OCI-LY1 (cell line): Measurements from ENCODE around the gene TRAF5.

ENCODE experiments used
- H2AFZ ChIP-seq: fragments of 200-600 bp; sonication (generic), shearing (Covaris generic); 2 replicates; pipeline ENCODE4 v1.6.0; 2014; ENCODE audit warnings: antibody characterized with exemption, mild to moderate bottlenecking, low read length
- H3F3A ChIP-seq: fragments of 200-600 bp; sonication (generic), shearing (Covaris generic); 2 replicates; pipeline ENCODE4 v1.6.0; 2014; ENCODE audit warnings: mild to moderate bottlenecking, antibody characterized with exemption, low read length, moderate library complexity; ENCODE audit not compliant: insufficient read depth
- H3K27ac ChIP-seq: fragments of 200-600 bp; sonication (generic); 2 replicates; pipeline ENCODE4 v1.5.1; 2014; ENCODE audit warnings: low read length, mixed run types, mild to moderate bottlenecking, low read depth; ENCODE audit not compliant: poor library complexity, severe bottlenecking
- H3K27me3 ChIP-seq: fragments of 200-600 bp; sonication (generic); 2 replicates; pipeline ENCODE4 v1.6.0; 2014; ENCODE audit warnings: antibody characterized with exemption, mild to moderate bottlenecking, low read length, moderate library complexity; ENCODE audit not compliant: insufficient read depth
- H3K36me3 ChIP-seq: fragments of 200-600 bp; sonication (generic); 2 replicates; pipeline ENCODE4 v1.6.1; 2014; ENCODE audit warnings: mild to moderate bottlenecking, antibody characterized with exemption, low read length, moderate library complexity, mixed read lengths; ENCODE audit not compliant: insufficient read depth
- H3K4me1 ChIP-seq: fragments of 200-600 bp; sonication (generic); 2 replicates; pipeline ENCODE4 v1.5.1; 2014; ENCODE audit warnings: mild to moderate bottlenecking, low read length, moderate library complexity; ENCODE audit not compliant: insufficient read depth, severe bottlenecking
- H3K4me2 ChIP-seq: fragments of 200-600 bp; sonication (generic), shearing (Covaris generic); 2 replicates; pipeline ENCODE4 v1.6.1; 2014; ENCODE audit warnings: low read length
- H3K4me3 ChIP-seq: fragments of 200-600 bp; sonication (generic); 2 replicates; pipeline ENCODE4 v1.5.1; 2014; ENCODE audit warnings: low read length, low read depth, mild to moderate bottlenecking, mixed read lengths; ENCODE audit not compliant: poor library complexity, severe bottlenecking
- H3K79me2 ChIP-seq: fragments of 200-600 bp; shearing (Covaris generic); 2 replicates; pipeline ENCODE4 v1.6.1; 2016; ENCODE audit warnings: mixed run types, low read length, mixed read lengths; ENCODE audit not compliant: insufficient read depth
- H3K9ac ChIP-seq: fragments of 200-600 bp; sonication (generic), shearing (Covaris generic); 2 replicates; pipeline ENCODE4 v1.6.1; 2014; ENCODE audit warnings: mild to moderate bottlenecking, low read length, mixed read lengths
- H3K9me2 ChIP-seq: fragments of 200-600 bp; sonication (generic), shearing (Covaris generic); 2 replicates; pipeline ENCODE4 v1.6.1; 2014; ENCODE audit warnings: low read depth, mild to moderate bottlenecking, low read length, mixed read lengths
- H3K9me3 ChIP-seq: fragments of 200-600 bp; shearing (Covaris generic); 2 replicates; pipeline ENCODE4 v1.6.1; 2014; ENCODE audit warnings: low read length, mixed read lengths
- H4K20me1 ChIP-seq: fragments of 200-600 bp; sonication (generic), shearing (Covaris generic); 2 replicates; pipeline ENCODE4 v1.6.0; 2016; ENCODE audit warnings: mild to moderate bottlenecking, low read length; ENCODE audit not compliant: insufficient read depth
- EZH2 ChIP-seq: fragments of 200-600 bp; sonication (generic), shearing (Covaris generic); IDR thresholded peaks from 2 replicates; pipeline ENCODE4 v1.8.0; 2017; ENCODE audit warnings: borderline replicate concordance, mixed run types, mild to moderate bottlenecking, antibody characterized with exemption, low read length, moderate library complexity, mixed read lengths
- TF ChIP-seq, protein P1 (sequence below): fragments of 200-600 bp; sonication (generic), shearing (Covaris generic); IDR thresholded peaks from 2 replicates; pipeline ENCODE4 v1.5.1; 2017; ENCODE audit warnings: mild to moderate bottlenecking, antibody characterized with exemption, low read length, moderate library complexity, mixed read lengths

The TRAF5 gene

DNA sequence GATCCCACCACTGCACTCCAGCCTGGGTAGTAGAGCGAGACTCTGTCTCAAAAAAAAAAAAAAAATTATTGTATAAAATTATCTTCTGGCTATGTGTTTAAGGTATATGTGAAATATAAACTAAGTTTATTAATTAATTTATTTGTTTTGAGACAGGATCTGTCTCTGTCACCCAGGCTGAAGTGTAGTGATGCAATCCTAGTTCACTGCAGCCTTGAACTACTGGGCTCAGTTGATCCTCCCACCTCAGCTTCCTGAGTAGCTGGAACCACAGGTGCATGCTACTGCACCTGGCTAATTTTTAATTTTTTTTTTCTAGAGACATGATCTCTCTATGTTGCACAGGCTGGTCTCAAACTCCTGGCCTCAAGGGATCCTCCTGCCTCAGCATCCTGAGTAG, 97.4 kb downstream of the TRAF5 start:
- TF ChIP-seq EZH2, result no peak
- TF ChIP-seq, protein P1, sequence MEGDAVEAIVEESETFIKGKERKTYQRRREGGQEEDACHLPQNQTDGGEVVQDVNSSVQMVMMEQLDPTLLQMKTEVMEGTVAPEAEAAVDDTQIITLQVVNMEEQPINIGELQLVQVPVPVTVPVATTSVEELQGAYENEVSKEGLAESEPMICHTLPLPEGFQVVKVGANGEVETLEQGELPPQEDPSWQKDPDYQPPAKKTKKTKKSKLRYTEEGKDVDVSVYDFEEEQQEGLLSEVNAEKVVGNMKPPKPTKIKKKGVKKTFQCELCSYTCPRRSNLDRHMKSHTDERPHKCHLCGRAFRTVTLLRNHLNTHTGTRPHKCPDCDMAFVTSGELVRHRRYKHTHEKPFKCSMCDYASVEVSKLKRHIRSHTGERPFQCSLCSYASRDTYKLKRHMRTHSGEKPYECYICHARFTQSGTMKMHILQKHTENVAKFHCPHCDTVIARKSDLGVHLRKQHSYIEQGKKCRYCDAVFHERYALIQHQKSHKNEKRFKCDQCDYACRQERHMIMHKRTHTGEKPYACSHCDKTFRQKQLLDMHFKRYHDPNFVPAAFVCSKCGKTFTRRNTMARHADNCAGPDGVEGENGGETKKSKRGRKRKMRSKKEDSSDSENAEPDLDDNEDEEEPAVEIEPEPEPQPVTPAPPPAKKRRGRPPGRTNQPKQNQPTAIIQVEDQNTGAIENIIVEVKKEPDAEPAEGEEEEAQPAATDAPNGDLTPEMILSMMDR, result no peak
- H3K9ac ChIP-seq, result no peak overlapping the region
- no peaks in the 10 kb centered on the region for H3F3A ChIP-seq
- H3K4me1 ChIP-seq, result no peaks in the 10 kb centered on the region
- no peaks in the 10 kb centered on the region for H3K27me3 ChIP-seq
- no peaks in the 10 kb centered on the region for H3K9me2 ChIP-seq
- H4K20me1 ChIP-seq, result no peaks in the 10 kb centered on the region
- H3K4me2 ChIP-seq, result no peak overlapping the region
- H3K36me3 ChIP-seq, result no peaks in the 10 kb centered on the region
- H3K9me3 ChIP-seq, result no peaks in the 10 kb centered on the region
- no peak overlapping the region for H3K4me3 ChIP-seq
- H3K27ac ChIP-seq, result no peak overlapping the region
- H3K79me2 ChIP-seq, result no peaks in the 10 kb centered on the region
- no peak overlapping the region for H2AFZ ChIP-seq
